GM12878 (cell line): Measurements from ENCODE around the gene ZNF239. TPM values are rescaled to one million over a fixed set of nuclear protein-coding genes. Genes with fewer than 3 reads are reported as not detected.

Experiments used
- BMI1 ChIP-seq: fragments of 450-650 bp; IDR thresholded peaks from 2 replicates; pipeline ENCODE4 v1.6.1; 2016; ENCODE audit warnings: mild to moderate bottlenecking, moderate library complexity, borderline replicate concordance
- CREM ChIP-seq: IDR thresholded peaks from 2 replicates; pipeline ENCODE4 v1.6.1; 2014; ENCODE audit warnings: antibody characterized with exemption, low read depth
- E4F1 ChIP-seq: fragments of 450-650 bp; IDR thresholded peaks from 2 replicates; pipeline ENCODE4 v1.6.1; 2018; ENCODE audit warnings: borderline replicate concordance, mild to moderate bottlenecking; ENCODE audit not compliant: partially characterized antibody
- HCFC1 ChIP-seq: fragments of 150-350 bp; IDR thresholded peaks from 2 replicates; pipeline ENCODE4 v1.6.1; 2014; ENCODE audit warnings: low read length
- IKZF2 ChIP-seq, 2 experiments: fragments of 450-650 bp; IDR thresholded peaks; 2 replicates each; pipeline ENCODE4 v1.6.1; 2017; ENCODE audit warnings: mild to moderate bottlenecking in 2 of 2, moderate library complexity in 2 of 2
- LARP7 ChIP-seq: fragments of 450-650 bp; IDR thresholded peaks from 2 replicates; pipeline ENCODE4 v1.6.1; 2017; ENCODE audit warnings: mild to moderate bottlenecking
- NBN ChIP-seq: fragments of 450-650 bp; IDR thresholded peaks from 2 replicates; pipeline ENCODE4 v1.6.1; 2016
- NFYB ChIP-seq: IDR thresholded peaks from 2 replicates; pipeline ENCODE4 v1.6.1; 2011; ENCODE audit warnings: low read depth, mild to moderate bottlenecking, low read length, improper control_type of control experiment, moderate library complexity; ENCODE audit not compliant: insufficient read depth
- NR2C2 ChIP-seq: IDR thresholded peaks from 2 replicates; pipeline ENCODE4 v1.6.1; 2011; ENCODE audit warnings: borderline replicate concordance, low read depth; ENCODE audit not compliant: control insufficient read depth, insufficient read length
- PRDM15 ChIP-seq: fragments of 450-650 bp; formaldehyde crosslinking; IDR thresholded peaks from 2 replicates; pipeline ENCODE4 v1.4.0; 2020; ENCODE audit warnings: mild to moderate bottlenecking, moderate library complexity
- RUNX3 ChIP-seq: IDR thresholded peaks from 2 replicates; pipeline ENCODE4 v1.6.1; 2012; ENCODE audit warnings: low read length, inconsistent platforms
- STAT1 ChIP-seq: fragments of 450-650 bp; conservative IDR thresholded peaks from 2 replicates; pipeline ENCODE4 v1.6.1; 2014; ENCODE audit warnings: antibody characterized with exemption, mild to moderate bottlenecking
- USF2 ChIP-seq: IDR thresholded peaks from 2 replicates; pipeline ENCODE4 v1.6.1; 2011; ENCODE audit warnings: low read depth, low read length, improper control_type of control experiment, borderline replicate concordance
- YY1 ChIP-seq: IDR thresholded peaks from 2 replicates; pipeline ENCODE4 v1.6.1; 2011; ENCODE audit warnings: low read depth, mild to moderate bottlenecking, low read length
- ZBED1 ChIP-seq: IDR thresholded peaks from 2 replicates; pipeline ENCODE4 v1.6.1; 2016; ENCODE audit warnings: borderline replicate concordance
- ZNF274 ChIP-seq: IDR thresholded peaks from one replicate; pipeline ENCODE4 v1.8.0; 2011; ENCODE audit not compliant: insufficient read length, insufficient read depth
- polyA plus RNA-seq, 11 experiments: library from polyadenylated mRNA; depleted of rRNA in 4 of 11; unstranded in 6 of 11; stranded (reverse) in 5 of 11; fragments of >200 nt; fragmentation: Nextera tagmentation in 4 of 11; fragmentation: Illumina TruSeq in 1 of 11; extraction: Ambion mirVana in 4 of 11; extraction: Trizol in 1 of 11; gene quantifications; 1 replicate in 1 of 11; 2 replicates in 10 of 11; pipeline versions ENCODE4 v1.2.1 to v1.2.3, GENCODE V29; 2011 to 2016; ENCODE audit warnings: inconsistent platforms in 2 of 11, missing spikeins in 2 of 11, low read depth in 1 of 11
- total RNA-seq, 4 experiments: library from RNA; depleted of rRNA in 3 of 4; stranded (reverse); fragments of >200 nt in 3 of 4; fragmentation: Illumina TruSeq in 1 of 4; extraction: Trizol in 1 of 4; gene quantifications; 2 replicates each; pipeline versions ENCODE4 v1.2.1 to v1.2.3, GENCODE V29; 2013 to 2021

ZNF239 gene
- total and polyA plus RNA-seq, 10 of the 15 experiments (the other 5 are each of a cell fraction or from before 2014, with no cell fraction given) = 0.12 to 0.75 (median 0.43) TPM

DNA sequence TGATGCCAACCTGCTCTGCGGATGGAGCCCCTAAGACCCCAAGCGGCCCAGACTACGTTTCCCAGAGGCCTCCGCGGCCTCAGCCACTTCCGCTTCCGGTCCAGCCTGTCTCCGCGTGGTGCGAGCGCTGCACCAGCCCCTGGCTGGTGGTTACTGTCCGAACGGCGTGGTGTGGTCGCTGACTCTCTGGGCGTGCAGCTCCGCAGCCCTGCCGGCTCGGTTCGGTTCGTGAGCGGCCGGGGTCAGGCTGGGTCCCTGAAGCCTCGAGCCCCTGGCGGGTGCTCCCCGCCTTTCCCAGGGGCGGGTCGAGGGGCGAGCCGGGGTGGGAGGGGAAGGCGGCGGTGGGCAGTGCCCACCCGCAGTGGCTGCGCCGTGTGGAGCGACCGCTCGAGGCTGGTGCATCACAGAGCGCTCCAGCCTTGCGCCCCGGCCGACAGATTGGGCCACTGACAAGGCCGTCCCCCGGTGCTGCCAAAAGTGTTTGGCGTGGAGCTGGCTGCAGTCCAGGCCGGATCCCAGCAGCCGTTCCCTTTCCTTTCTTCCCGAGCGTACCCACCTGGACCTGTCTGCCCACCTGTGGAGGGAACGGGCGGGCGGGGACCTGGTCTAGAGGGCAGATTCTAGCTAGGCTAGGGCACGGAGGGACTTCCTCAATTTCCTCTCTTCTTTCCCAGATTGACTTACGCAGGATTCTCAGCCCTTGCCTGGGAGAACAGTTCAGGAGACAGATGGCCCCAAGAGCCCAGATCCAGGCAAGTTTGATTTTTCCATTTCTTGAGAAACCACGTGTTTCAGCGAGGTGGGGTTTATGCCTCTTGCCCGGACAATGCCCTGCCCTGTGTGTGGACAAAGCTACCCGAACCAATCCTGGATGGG is 32.1 kb upstream of the ZNF239 start, which contains the start of gene ZNF485 (continued):
- TF ChIP-seq PRDM15 (CRISPR knock-in tag) (no peak), LARP7 (no peak), E4F1 (no peak), RUNX3 (peak; percentile 80), YY1 (peak; percentile 48), HCFC1 (peak; percentile 94), USF2 (no peak), BMI1 (no peak), NFYB (no peak), ZNF274 (no peak), CREM (peak; percentile 36; the same call in 1 of the 2 replicates), NR2C2 (no peak), NBN (no peak), IKZF2 (IDR thresholded peaks at IDR 0.05) (no peak), ZBED1 (no peak), STAT1 (0 out of 2 replicates have a peak, but pooled peaks have one; percentile 46)
